HG03066 (cell line): ENCODE data around the gene ADAMTSL4.
"Not testable (repeated sequence)": the region's sequence is repeated elsewhere in the genome, so short reads cannot be mapped to it uniquely, and the experiment has no call there.

Source experiments
- ATAC-seq: cut with Tn5 transposase; IDR thresholded peaks from one replicate; pipeline ENCODE4 v1.9.1; 2021; ENCODE audit warnings: low read depth; ENCODE audit not compliant: unreplicated experiment

Gene ADAMTSL4

GRCh38 chr1:150565240-150565991 is 16.2 kb downstream of the ADAMTSL4 start:
- not testable (repeated sequence) for ATAC-seq

GRCh38 chr1:150566589-150567340 is 17.6 kb downstream of the ADAMTSL4 start:
- no peak for ATAC-seq

GRCh38 chr1:150567341-150567716 is 18.1 kb downstream of the ADAMTSL4 start:
- ATAC-seq, result no peak

GRCh38 chr1:150567717-150568593 is 18.7 kb downstream of the ADAMTSL4 start:
- no peak for ATAC-seq

GRCh38 chr1:150568594-150568966 is 19.4 kb downstream of the ADAMTSL4 start:
- no peak for ATAC-seq

- no peak for ATAC-seq
Measured at GRCh38 chr1:150572918-150573647, 23.9 kb downstream of the ADAMTSL4 start.

DNA sequence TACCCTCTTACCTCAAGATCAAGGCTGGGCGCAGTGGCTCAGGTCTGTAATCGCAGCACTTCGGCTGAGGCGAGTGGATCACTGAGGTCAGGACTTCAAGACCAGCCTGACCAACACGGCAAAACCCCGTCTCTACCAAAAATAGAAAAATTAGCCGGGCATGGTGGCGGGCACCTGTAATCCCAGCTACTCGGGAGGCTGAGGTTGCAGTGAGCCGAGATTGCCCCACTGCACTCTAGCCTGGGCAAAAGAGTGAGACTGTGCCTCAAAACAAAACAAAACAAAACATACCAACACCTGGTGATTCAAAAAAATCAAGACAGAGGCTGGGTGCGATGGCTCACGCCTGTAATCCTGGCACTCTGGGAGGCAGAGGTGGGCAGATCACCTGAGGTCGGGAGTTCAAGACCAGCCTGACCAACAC is 24.5 kb downstream of the ADAMTSL4 start:
- not testable (repeated sequence) for ATAC-seq

DNA sequence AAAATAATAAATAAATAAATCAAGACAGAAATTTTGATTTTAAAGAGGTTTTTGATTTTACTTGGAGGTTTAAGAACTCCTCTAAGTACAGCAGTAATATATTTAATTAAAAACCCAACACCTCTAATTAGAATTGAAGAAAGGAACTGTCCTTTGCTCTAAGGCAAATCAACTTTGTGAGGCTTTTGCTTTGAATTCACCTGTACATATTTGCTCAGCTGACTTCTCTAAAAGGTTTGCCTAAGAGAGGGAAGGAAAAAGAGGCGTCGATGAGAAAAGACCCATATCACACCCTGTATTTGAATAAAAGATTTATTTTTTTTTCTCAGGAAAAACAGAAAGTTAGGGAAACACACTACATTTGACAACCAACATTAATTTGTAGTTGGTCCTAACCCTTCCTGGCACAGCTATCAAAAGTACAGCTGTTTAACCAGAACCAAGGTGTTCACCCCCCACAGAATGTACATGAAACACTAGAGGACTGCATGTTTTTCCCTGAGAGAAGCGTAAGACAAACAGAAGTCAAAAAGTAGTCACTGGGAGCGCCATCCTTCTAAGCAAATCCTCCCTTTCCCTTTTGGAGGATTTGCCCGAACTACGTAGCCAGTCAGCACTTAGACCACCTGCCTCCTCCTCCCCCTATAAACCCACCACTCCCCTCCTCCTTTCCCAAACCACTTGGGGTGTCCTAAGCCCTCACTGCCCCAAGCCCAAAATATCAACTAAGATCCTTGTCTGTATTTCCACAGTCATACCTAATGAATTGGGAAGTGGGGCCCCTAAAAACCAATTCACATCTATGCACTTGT is 25.3 kb downstream of the ADAMTSL4 start:
- ATAC-seq, result no peak

- ATAC-seq, result no peak
Measured at GRCh38 chr1:150575072-150575489, 25.9 kb downstream of the ADAMTSL4 start.

- ATAC-seq, result no peak
Measured at GRCh38 chr1:150575518-150576366, 26.5 kb downstream of the ADAMTSL4 start.

GRCh38 chr1:150576367-150576711 is 27.1 kb downstream of the ADAMTSL4 start:
- no peak for ATAC-seq

- ATAC-seq, result no peak
Measured at GRCh38 chr1:150576794-150577556, 27.8 kb downstream of the ADAMTSL4 start.

DNA sequence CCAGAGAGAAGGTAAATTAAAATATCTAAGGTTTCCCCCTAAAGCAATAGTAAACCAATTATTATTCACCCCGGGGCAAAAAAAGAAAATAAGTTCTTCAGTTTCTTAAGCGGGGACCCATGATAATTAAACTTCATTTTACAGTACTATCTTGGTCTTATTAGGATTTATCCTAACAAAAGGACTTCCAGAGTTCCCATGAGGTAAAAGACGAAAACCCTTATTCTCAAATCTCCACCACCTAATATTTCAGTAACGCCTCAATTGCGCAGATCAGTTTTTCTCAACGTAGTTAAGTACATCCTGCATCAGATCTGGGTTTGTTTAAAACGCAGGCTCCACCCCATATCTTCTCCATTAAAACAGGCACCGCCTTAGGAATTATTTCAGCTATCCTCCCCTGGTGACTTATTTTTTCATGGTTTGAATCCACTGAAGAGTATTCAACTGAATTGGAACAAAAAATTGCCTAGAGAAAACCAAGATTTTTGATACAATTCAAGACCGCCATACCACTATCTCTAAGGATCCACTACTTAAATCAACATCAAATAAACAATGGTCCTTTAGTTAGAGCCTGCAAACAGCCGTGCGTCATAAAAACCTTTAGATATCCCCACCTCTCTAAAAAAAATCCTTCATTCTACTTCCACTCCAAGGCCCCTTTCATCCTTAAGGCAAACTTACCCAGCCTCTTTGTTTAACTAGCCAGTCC is 28.5 kb downstream of the ADAMTSL4 start:
- no peak for ATAC-seq

DNA sequence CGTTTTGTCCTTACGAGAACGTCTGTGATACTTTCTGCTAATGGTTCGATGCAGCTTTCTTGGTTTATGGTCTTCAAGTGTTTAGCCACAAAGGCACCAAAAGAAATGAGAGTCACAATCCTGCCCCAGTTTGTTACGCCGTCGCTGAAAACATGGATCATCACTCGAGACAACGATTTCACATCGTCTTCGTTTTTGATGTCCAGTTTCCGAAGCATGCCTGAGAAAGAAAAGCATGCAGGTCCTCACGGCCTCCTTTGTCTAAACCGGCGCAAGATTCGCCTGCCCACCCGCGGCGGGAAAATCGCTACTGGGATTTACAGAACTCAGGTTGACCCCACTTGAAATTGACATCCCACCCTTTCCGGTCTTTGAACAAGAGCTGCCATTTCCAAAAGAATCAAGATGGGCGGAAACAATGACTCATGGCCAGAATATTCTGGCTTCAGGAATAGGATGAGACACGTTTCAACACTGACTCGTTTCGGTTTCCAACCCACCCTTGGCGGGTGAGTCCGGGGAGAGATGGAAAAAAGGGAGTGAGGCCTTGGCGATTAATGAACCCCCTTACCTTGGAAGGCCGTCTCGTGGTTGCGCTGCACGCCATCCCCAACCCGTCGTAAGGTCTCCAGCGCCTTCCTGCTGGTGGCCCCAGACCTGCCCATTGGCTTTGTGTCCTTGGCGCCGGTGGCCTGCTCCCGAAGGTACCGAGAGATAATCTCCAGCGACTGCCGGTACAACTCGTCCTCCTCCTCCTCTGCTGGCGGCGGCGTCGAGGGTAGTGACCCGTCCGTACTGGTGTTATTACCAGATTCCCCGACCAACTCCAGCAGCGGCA is 29.3 kb downstream of the ADAMTSL4 start:
- no peak for ATAC-seq

DNA sequence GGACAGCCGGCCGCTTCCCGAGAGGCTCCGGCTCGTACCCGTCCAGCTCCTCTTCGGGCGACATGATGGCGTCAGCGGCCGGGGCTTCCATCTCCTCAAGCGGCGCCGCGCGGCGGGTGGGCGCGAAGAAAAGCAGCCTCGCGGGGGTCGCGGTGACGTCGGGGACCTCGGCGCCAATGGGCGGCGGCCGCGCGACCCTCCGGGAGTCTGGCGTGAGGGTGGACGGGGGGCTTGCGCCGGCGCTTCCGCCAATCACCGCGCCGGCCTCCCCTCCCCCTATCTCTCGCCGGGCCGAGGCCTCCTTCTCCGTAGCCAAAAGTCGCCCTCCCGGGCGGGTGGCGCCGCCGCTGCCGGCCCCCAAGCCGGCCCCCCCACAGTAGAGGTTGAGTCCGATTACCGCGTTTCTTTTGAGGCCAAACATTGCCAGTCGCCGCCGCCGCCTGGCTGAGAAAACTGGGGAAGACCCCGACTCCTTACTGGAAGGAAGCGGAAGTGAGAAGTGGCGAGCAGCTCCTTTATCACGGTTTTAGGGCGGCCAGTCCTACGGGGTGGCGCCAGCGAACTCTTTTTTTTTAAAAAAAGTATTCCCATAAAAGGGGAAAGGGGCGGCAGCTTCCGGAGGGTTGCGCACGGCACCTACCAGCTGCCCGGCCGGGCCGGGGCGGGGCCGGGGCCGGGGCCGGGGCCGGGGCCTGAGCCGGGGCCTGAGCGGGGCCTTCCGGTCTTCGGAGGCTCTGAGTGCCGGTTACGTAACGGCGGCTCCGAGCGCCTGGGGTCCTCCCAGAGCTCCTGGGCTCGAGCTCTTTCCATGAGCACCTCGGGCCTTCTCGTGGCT is 30.1 kb downstream of the ADAMTSL4 start, which contains the start of gene MCL1:
MCL1 (minus strand) TSS at position 501 of the 835 bp plus-strand sequence; CDS start at position 421, 80 bp downstream.
- ATAC-seq, result peak; percentile 81
